Subcutaneous abdominal adipose tissue (tissue), 5 donors: ENCODE results near the gene SLC27A1.

Experiments used
- H3K27ac ChIP-seq: one replicate; pipeline ENCODE4 v1.7.0; 2013; ENCODE audit warnings: low read depth, mild to moderate bottlenecking, inconsistent platforms, low read length, moderate library complexity
- H3K27me3 ChIP-seq, 5 donors: one replicate each; pipeline ENCODE4 v1.7.0; 2013; ENCODE audit warnings: low read length in 5 of 5, inconsistent platforms in 1 of 5; ENCODE audit not compliant: control insufficient read depth in 5 of 5, insufficient read depth in 4 of 5
- H3K36me3 ChIP-seq, 5 donors: one replicate each; pipeline ENCODE4 v1.7.0; 2013; ENCODE audit warnings: low read length in 5 of 5; ENCODE audit not compliant: control insufficient read depth in 5 of 5, insufficient read depth in 5 of 5
- H3K4me1 ChIP-seq, 5 donors: one replicate each; pipeline ENCODE4 v1.7.0; 2013; ENCODE audit warnings: low read length in 5 of 5, mild to moderate bottlenecking in 3 of 5, moderate library complexity in 1 of 5; ENCODE audit not compliant: control insufficient read depth in 5 of 5, insufficient read depth in 5 of 5
- H3K4me3 ChIP-seq, 5 donors: one replicate each; pipeline ENCODE4 v1.7.0; 2013; ENCODE audit warnings: low read length in 5 of 5, low read depth in 1 of 5
- H3K9ac ChIP-seq, 5 donors: one replicate each; pipeline ENCODE4 v1.7.0; 2013; ENCODE audit warnings: low read length in 5 of 5, mild to moderate bottlenecking in 4 of 5, moderate library complexity in 3 of 5
- H3K9me3 ChIP-seq, 5 donors: one replicate each; pipeline ENCODE4 v1.7.0; 2013; ENCODE audit warnings: low read length in 5 of 5; ENCODE audit not compliant: control insufficient read depth in 5 of 5
- donor health status: healthy.
- donor health status: healthy.
- donor health status: healthy.
- donor health status: healthy.
- donor health status: healthy.

SLC27A1 gene

GRCh38 chr19:17532557-17532956 lies 62.2 kb downstream of the SLC27A1 start:
- H3K9ac ChIP-seq = no peak overlapping the region
- peaks cover 0 to 13% (median 11%) of the 10 kb centered on the region in 5 donors for H3K9me3 ChIP-seq
- H3K27me3 ChIP-seq = peaks cover 0 to 10% (median 0%) of the 10 kb centered on the region in 5 donors
- H3K4me1 ChIP-seq = peaks cover 0 to 3% (median 0%) of the 10 kb centered on the region in 5 donors
- H3K36me3 ChIP-seq = no peaks in the 10 kb centered on the region
- no peak overlapping the region for H3K4me3 ChIP-seq
- no peak overlapping the region for H3K27ac ChIP-seq

GRCh38 chr19:17534767-17535166 lies 64.4 kb downstream of the SLC27A1 start:
- Histone ChIP-seq H3K4me3 (no peak overlapping the region), H3K36me3 (no peaks in the 10 kb centered on the region), H3K9me3 (no peaks in the 10 kb centered on the region), H3K9ac (peak overlapping the region in 1 of 5 donors; percentile 4), H3K27me3 (peaks cover 0 to 8% (median 0%) of the 10 kb centered on the region in 5 donors), H3K4me1 (peaks cover 0 to 14% (median 12%) of the 10 kb centered on the region in 5 donors), H3K27ac (no peak overlapping the region)

GRCh38 chr19:17536955-17537354 lies 66.6 kb downstream of the SLC27A1 start:
- Histone ChIP-seq H3K27ac (no peak overlapping the region), H3K4me3 (no peak overlapping the region), H3K9ac (no peak overlapping the region), H3K9me3 (peaks cover 0 to 5% (median 2%) of the 10 kb centered on the region in 5 donors), H3K4me1 (peaks cover 0 to 13% (median 11%) of the 10 kb centered on the region in 5 donors), H3K27me3 (peaks cover 0 to 4% (median 0%) of the 10 kb centered on the region in 5 donors), H3K36me3 (no peaks in the 10 kb centered on the region)

GRCh38 chr19:17538684-17539237 lies 68.4 kb downstream of the SLC27A1 start:
- Histone ChIP-seq H3K27ac (no peak overlapping the region), H3K4me3 (peak overlapping the region in 4 of 5 donors; percentile 48 to 63 (median 54)), H3K4me1 (peaks cover 0 to 13% (median 11%) of the 10 kb centered on the region in 5 donors), H3K36me3 (no peaks in the 10 kb centered on the region), H3K9me3 (peaks cover 0 to 5% (median 2%) of the 10 kb centered on the region in 5 donors), H3K9ac (peak overlapping the region in 3 of 5 donors; percentile 39 to 53 (median 52)), H3K27me3 (no peaks in the 10 kb centered on the region)

- H3K4me3 ChIP-seq = peak overlapping the region in 4 of 5 donors; percentile 48 to 63 (median 54)
- H3K4me1 ChIP-seq = peaks cover 0 to 13% (median 11%) of the 10 kb centered on the region in 5 donors
- H3K27me3 ChIP-seq = no peaks in the 10 kb centered on the region
- H3K36me3 ChIP-seq = no peaks in the 10 kb centered on the region
- peaks cover 0 to 5% (median 2%) of the 10 kb centered on the region in 5 donors for H3K9me3 ChIP-seq
- no peak overlapping the region for H3K27ac ChIP-seq
- H3K9ac ChIP-seq = peak overlapping the region in 3 of 5 donors; percentile 39 to 53 (median 52)
These were observed 69.2 kb downstream of the SLC27A1 start for GRCh38 chr19:17539238-17540117.

- Histone ChIP-seq H3K4me3 (no peak overlapping the region), H3K4me1 (peaks cover 0 to 13% (median 11%) of the 10 kb centered on the region in 5 donors), H3K9me3 (peaks cover 0 to 5% (median 2%) of the 10 kb centered on the region in 5 donors), H3K36me3 (no peaks in the 10 kb centered on the region), H3K27ac (no peak overlapping the region), H3K9ac (no peak overlapping the region), H3K27me3 (no peaks in the 10 kb centered on the region)
These were observed 69.8 kb downstream of the SLC27A1 start for GRCh38 chr19:17540174-17540573.

- peaks cover 0 to 5% (median 2%) of the 10 kb centered on the region in 5 donors for H3K9me3 ChIP-seq
- H3K4me1 ChIP-seq = peaks cover 0 to 13% (median 11%) of the 10 kb centered on the region in 5 donors
- no peak overlapping the region for H3K27ac ChIP-seq
- H3K27me3 ChIP-seq = no peaks in the 10 kb centered on the region
- no peak overlapping the region for H3K9ac ChIP-seq
- H3K36me3 ChIP-seq = no peaks in the 10 kb centered on the region
- no peak overlapping the region for H3K4me3 ChIP-seq
These were observed 70.9 kb downstream of the SLC27A1 start for GRCh38 chr19:17541184-17541759.

GRCh38 chr19:17542042-17542441 lies 71.7 kb downstream of the SLC27A1 start:
- Histone ChIP-seq H3K4me1 (peaks cover 0 to 13% (median 11%) of the 10 kb centered on the region in 5 donors), H3K4me3 (no peak overlapping the region), H3K9me3 (peaks cover 0 to 5% (median 2%) of the 10 kb centered on the region in 5 donors), H3K36me3 (no peaks in the 10 kb centered on the region), H3K9ac (no peak overlapping the region), H3K27ac (no peak overlapping the region), H3K27me3 (no peaks in the 10 kb centered on the region)

- no peak overlapping the region for H3K4me3 ChIP-seq
- no peak overlapping the region for H3K27ac ChIP-seq
- H3K4me1 ChIP-seq = peaks cover 0 to 13% (median 11%) of the 10 kb centered on the region in 5 donors
- peaks cover 0 to 5% (median 2%) of the 10 kb centered on the region in 5 donors for H3K9me3 ChIP-seq
- H3K36me3 ChIP-seq = no peaks in the 10 kb centered on the region
- no peaks in the 10 kb centered on the region for H3K27me3 ChIP-seq
- no peak overlapping the region for H3K9ac ChIP-seq
These were observed 72.7 kb downstream of the SLC27A1 start for GRCh38 chr19:17542793-17543582.
